Measurements from ENCODE around the gene AK9.

Gene AK9

DNA sequence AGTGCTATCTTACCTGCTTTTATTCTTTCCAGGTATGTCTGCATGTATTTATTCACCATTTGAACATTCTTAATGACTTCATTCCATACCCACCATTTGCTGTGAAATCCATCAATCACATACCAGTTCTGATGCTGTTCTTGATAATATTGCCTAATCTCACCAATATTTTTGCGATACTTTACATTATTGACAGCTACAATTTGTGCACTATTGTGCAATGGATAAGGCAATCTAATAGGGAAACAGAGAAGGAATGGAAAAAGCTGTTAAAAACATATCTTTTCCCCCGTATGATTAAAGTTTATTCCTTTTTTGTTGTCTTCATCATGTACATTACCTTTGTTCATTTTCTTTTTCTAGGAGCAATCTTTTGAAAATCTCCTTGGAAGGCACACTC, 184.7 kb downstream of the AK9 start:
- DNase-seq (ENCODE audit: low spot score) = no peak
- in situ Hi-C loops (cut with MboI; ENCODE audit: low sequenced_read_pairs, unreplicated experiment) = loop anchor here (25.0 kb wide), 1 partner anchor 881 kb away; no protein-coding TSS in a partner anchor

DNA sequence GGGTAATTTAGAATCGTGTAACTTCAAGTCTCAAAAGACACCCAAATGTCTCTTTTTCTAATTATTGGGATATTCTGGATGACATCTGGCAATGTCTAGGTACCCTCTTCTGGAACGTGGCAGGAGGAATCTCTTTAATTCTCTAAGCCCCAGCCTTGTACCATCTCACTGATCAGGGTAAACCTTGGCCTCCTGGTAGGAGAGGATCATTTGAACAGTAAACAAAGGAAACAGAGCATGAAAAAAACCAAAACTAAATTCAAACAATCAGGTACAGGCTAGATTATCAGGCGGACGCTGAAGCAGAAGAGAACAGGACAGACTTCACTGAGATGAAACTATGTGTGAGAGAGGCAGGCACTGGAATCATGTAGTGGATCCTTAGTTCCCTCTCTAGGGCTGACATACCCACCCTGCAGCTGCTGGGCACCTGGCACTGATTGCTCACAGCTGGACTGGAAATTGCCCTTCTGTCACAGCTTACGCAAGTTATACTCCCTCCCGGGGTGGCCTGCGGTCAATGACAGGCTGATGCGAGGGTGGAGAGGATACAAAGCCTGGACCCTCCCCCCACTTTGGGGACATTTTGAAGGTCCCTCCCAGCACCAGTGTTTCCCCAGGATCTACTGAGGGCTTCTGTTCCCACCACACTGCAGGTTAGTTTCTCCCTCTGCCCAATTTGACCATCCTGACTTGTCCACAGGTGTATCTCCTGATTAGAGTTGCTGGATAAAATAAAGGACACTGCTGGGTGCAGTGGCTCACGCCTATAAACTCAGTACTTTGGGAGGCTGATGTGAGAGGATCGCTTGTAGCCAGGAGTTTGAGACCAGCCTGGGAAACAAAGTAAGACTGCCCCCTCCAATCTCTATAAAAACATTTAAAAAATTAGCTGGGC, 187.4 kb downstream of the AK9 start:
- TF ChIP-seq, protein P1, sequence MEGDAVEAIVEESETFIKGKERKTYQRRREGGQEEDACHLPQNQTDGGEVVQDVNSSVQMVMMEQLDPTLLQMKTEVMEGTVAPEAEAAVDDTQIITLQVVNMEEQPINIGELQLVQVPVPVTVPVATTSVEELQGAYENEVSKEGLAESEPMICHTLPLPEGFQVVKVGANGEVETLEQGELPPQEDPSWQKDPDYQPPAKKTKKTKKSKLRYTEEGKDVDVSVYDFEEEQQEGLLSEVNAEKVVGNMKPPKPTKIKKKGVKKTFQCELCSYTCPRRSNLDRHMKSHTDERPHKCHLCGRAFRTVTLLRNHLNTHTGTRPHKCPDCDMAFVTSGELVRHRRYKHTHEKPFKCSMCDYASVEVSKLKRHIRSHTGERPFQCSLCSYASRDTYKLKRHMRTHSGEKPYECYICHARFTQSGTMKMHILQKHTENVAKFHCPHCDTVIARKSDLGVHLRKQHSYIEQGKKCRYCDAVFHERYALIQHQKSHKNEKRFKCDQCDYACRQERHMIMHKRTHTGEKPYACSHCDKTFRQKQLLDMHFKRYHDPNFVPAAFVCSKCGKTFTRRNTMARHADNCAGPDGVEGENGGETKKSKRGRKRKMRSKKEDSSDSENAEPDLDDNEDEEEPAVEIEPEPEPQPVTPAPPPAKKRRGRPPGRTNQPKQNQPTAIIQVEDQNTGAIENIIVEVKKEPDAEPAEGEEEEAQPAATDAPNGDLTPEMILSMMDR (IDR thresholded peaks at IDR 0.05; ENCODE audit: borderline replicate concordance, control extremely low read depth, extremely low read depth, insufficient read depth, missing control alignments) = no peak
- in situ Hi-C loops (cut with MboI; ENCODE audit: low sequenced_read_pairs, unreplicated experiment) = loop anchor here (25.0 kb wide), 1 partner anchor 884 kb away; no protein-coding TSS in a partner anchor
- no peak for DNase-seq (ENCODE audit: low spot score)

More for the DNA sequence above, 184.7 kb downstream of the AK9 start:
- TF ChIP-seq, protein P1 (IDR thresholded peaks at IDR 0.05; ENCODE audit: borderline replicate concordance, control extremely low read depth, extremely low read depth, insufficient read depth, missing control alignments) = no peak

DNA sequence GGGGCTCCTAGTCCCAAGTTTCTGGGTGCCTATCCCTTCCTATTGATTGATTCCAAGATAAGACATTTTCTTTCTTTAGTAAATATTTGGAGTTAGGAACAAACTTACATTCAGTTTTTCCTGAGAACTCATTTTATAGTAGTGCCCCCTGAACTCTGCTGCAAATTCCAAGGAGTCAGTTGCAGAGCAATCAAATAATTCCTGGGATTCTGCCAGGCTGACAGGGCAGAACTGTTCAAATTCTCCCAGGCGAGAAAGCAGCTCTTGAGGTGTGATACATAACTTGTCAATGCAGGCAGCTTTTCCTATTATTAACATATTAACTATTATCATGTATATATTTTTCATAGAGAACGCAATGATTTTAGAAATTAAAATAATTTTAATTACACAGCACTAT, 192.1 kb downstream of the AK9 start:
- TF ChIP-seq, protein P1 (IDR thresholded peaks at IDR 0.05; ENCODE audit: borderline replicate concordance, control extremely low read depth, extremely low read depth, insufficient read depth, missing control alignments) = no peak
- DNase-seq (ENCODE audit: low spot score) = no peak
- in situ Hi-C loops (cut with MboI; ENCODE audit: low sequenced_read_pairs, unreplicated experiment) = no loop called here

DNA sequence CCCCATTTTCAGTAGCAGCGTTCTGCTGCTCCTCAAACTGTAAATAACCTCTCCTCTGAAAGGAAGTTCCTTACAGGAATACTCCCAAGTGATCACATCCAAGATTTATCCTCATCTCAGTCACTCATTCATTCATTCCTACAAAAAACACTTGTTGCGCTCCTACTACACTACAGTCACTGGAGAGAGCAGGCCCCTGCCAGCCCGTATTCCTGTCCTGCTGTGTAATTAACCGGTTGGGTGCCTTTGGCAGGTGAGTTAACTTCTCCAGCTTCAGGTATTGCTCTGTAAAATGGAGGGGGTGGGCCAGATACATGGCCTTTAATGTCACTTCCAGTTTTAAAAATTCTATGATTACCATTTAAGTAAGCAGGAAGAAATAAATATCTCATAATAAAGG, 192.9 kb downstream of the AK9 start:
- no peak for DNase-seq (ENCODE audit: low spot score)
- in situ Hi-C loops (cut with MboI; ENCODE audit: low sequenced_read_pairs, unreplicated experiment) = no loop called here

DNA sequence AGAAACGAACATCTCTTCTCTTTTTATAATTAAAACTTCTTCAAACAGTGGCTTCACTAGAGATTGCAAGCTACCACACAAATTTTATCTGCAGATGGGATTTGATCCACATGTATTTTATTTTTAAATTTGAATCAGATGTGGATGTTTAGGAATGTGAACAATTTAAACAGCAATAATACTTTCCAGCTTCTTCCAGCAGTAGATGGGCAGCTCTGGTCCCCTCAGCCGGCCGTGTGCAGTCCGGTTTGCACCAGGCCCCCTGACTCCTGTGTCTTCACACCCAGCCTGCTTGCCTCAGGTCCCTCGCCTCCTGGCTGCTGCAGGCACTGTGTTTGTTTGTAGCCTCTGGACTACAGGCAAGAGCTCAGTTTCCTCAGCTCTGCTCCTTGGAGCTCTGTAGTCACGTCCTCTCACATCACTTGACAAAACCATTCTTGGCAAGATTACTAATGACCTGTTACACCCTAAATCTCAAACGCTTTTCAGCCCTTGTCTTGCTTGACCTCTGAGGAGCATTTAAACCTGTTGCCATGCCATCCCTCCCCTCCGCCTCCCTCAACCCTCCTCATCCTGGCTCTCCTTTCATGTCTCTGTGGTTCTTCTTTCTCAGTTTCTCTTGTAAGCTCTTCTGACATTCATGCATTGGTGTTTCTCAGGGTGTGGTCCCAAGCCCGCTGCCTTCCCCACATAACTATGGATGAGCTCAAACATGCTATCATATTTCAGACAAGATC, 194.8 kb downstream of the AK9 start:
- in situ Hi-C loops (cut with MboI; ENCODE audit: low sequenced_read_pairs, unreplicated experiment) = no loop called here
- no peak for DNase-seq (ENCODE audit: low spot score)
- TF ChIP-seq, protein P1 (IDR thresholded peaks at IDR 0.05; ENCODE audit: borderline replicate concordance, control extremely low read depth, extremely low read depth, insufficient read depth, missing control alignments) = no peak

More for the DNA sequence above, 192.9 kb downstream of the AK9 start:
- TF ChIP-seq, protein P1 (IDR thresholded peaks at IDR 0.05; ENCODE audit: borderline replicate concordance, control extremely low read depth, extremely low read depth, insufficient read depth, missing control alignments) = no peak

DNA sequence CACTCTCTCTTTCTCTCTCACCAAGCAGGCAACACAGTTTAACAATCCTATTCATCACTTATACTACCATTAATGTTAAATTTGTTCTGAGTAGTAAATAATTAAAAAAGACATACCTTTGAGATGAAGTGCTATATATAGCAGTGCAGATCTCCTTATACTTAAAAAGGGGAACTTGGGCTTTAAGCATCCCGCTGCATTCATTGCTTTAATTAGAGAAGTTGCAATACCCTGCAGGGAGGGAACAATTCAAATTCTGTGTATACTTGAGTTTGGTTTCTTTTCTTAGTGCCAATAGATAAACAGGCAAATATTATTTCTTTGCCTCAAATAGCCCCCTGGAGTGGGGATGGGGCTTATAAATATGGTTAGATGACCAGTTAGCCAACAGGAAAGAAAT, 197.1 kb downstream of the AK9 start:
- no peak for DNase-seq (ENCODE audit: low spot score)
- in situ Hi-C loops (cut with MboI; ENCODE audit: low sequenced_read_pairs, unreplicated experiment) = no loop called here
- TF ChIP-seq, protein P1 (IDR thresholded peaks at IDR 0.05; ENCODE audit: borderline replicate concordance, control extremely low read depth, extremely low read depth, insufficient read depth, missing control alignments) = no peak
